H1 (cell line): ENCODE data around the gene C2CD3. TPM values are rescaled to one million over a fixed set of nuclear protein-coding genes. Genes with fewer than 3 reads are reported as not detected.

Source experiments
- RFX5 ChIP-seq: IDR thresholded peaks from 2 replicates; pipeline ENCODE4 v1.6.1; 2011; ENCODE audit warnings: low read depth, low read length, improper control_type of control experiment, borderline replicate concordance
- SRF ChIP-seq: IDR thresholded peaks from 2 replicates; pipeline ENCODE4 v1.6.1; 2011; ENCODE audit warnings: mild to moderate bottlenecking, low read depth, low read length, moderate library complexity
- polyA plus RNA-seq, 7 experiments: library from polyadenylated mRNA; depleted of rRNA in 3 of 7; stranded (reverse) in 5 of 7; unstranded in 2 of 7; fragments of >200 nt in 5 of 7; fragments of 200-250 nt in 2 of 7; gene quantifications; 1 replicate in 5 of 7; 2 replicates in 1 of 7; 4 replicates in 1 of 7; pipeline versions ENCODE4 v1.2.1 to v1.2.3, GENCODE V29; 2011 to 2013; ENCODE audit warnings: missing spikeins in 2 of 7, mixed read lengths in 2 of 7
- total RNA-seq: library from RNA; stranded (reverse); fragmentation: NEBNext Ultra II Directional; extraction: Animal tissue kit (Norgen Biotek cat#: 25700); gene quantifications from 2 replicates; pipeline ENCODE4 v1.2.1, GENCODE V29; 2021
- TF ChIP-seq, protein P1 (sequence below): IDR thresholded peaks from 2 replicates; pipeline ENCODE4 v1.6.1; 2012; ENCODE audit warnings: inconsistent platforms

The C2CD3 gene
- total and polyA plus RNA-seq, 2 of the 8 experiments (the other 6 are each of a cell fraction or from before 2014, with no cell fraction given) = 11.0 to 29.1 TPM

DNA sequence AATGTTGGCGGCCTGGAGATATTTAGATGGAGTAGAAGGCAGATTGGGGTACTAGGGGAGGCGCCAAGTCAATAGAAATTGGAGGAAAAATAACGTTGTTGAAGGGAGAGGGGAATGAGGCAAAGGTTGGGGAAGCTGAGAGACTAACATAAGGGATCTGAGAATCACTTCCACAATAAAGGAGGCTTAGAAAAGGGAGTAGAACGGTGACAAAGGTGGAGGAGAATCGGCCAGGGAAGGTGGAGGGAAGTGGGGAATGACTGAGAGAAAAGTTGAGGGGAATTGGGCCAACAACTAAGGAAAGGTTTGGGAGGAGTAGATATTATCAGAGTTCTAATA lies 797 bp upstream of the C2CD3 start (continued):
- TF ChIP-seq RFX5 = no peak
- no peak for TF ChIP-seq SRF
- TF ChIP-seq, protein P1, sequence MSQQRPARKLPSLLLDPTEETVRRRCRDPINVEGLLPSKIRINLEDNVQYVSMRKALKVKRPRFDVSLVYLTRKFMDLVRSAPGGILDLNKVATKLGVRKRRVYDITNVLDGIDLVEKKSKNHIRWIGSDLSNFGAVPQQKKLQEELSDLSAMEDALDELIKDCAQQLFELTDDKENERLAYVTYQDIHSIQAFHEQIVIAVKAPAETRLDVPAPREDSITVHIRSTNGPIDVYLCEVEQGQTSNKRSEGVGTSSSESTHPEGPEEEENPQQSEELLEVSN = no peak; the same call in 1 of the 2 replicates
